ENCODE measurements around the gene KLF9. TPM values are rescaled to one million over a fixed set of nuclear protein-coding genes. Genes with fewer than 3 reads are reported as not detected.

The KLF9 gene
- total and polyA plus RNA-seq, 2 donors (not counting 1 experiment from before 2014, with no cell fraction given), result 12.1 to 36.4 TPM

DNA sequence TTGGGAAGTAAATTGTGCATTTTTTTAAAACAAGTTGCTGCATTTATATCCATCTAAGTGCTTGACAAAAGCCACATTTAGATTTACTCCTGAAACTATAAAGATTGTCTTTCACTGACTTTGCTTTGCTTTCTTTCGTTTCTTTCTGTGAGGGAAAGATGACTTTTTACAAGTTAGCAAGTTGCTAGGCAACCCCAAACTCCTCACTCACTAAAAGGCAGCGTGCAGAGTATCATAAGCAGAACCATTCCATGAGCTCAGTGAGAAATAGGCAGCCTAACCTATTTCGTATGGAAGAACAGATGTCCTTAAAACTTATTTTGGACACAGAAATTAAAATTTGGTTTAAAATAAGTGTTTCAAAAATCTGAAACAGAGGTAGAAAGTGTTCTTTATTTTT is 29.0 kb downstream of the KLF9 start:
- Histone ChIP-seq H3K36me3 (replicated peaks in 1 of 2; ENCODE audit: control extremely low read depth in 1 of 2, control insufficient read depth in 1 of 2, extremely low read depth in 1 of 2, insufficient read depth in 2 of 2, low read length in 1 of 2) (peaks cover 0 to 20% of the 10 kb centered on the region in 2 experiments), H3K4me2 (replicated peaks; ENCODE audit: low read depth, low read length, poor library complexity, severe bottlenecking) (no peak overlapping the region), H3K27me3 (replicated peaks in 1 of 4; ENCODE audit: control extremely low read depth in 1 of 4, control insufficient read depth in 3 of 4, insufficient read depth in 4 of 4, low read length in 3 of 4) (no peaks in the 10 kb centered on the region), H3K79me2 (ENCODE audit: control insufficient read depth, insufficient read depth, low read length) (peaks cover 30% of the 10 kb centered on the region), H4K20me1 (ENCODE audit: control insufficient read depth, insufficient read depth, low read length, poor library complexity, severe bottlenecking) (peaks cover 28% of the 10 kb centered on the region), H3K27ac (ENCODE audit: low read length in 2 of 2) (no peak overlapping the region), H3K4me3 (ENCODE audit: control extremely low read depth in 1 of 5, extremely low read depth in 1 of 5, insufficient read depth in 1 of 5, low read depth in 2 of 5, low read length in 4 of 5) (no peak overlapping the region), H2AFZ (ENCODE audit: insufficient read depth, low read depth, low read length, poor library complexity, severe bottlenecking) (no peak overlapping the region), H3K9me3 (ENCODE audit: control extremely low read depth in 1 of 3, control insufficient read depth in 2 of 3, insufficient read depth in 1 of 3, low read length in 2 of 3) (no peaks in the 10 kb centered on the region), H3K9ac (ENCODE audit: low read length) (no peak overlapping the region), H3K4me1 (ENCODE audit: control insufficient read depth in 2 of 2, insufficient read depth in 2 of 2, low read length in 2 of 2) (no peaks in the 10 kb centered on the region)
- no peak overlapping the region for H3K27ac Mint-ChIP-seq
- intact Hi-C loops (cut with micrococcal nuclease), result no loop called here
- no peaks in the 10 kb centered on the region for H3K9me3 Mint-ChIP-seq (ENCODE audit: insufficient read depth)
- DNase-seq (no peak), ATAC-seq (ENCODE audit: low read depth) (no peak)
- TF ChIP-seq, protein P1, sequence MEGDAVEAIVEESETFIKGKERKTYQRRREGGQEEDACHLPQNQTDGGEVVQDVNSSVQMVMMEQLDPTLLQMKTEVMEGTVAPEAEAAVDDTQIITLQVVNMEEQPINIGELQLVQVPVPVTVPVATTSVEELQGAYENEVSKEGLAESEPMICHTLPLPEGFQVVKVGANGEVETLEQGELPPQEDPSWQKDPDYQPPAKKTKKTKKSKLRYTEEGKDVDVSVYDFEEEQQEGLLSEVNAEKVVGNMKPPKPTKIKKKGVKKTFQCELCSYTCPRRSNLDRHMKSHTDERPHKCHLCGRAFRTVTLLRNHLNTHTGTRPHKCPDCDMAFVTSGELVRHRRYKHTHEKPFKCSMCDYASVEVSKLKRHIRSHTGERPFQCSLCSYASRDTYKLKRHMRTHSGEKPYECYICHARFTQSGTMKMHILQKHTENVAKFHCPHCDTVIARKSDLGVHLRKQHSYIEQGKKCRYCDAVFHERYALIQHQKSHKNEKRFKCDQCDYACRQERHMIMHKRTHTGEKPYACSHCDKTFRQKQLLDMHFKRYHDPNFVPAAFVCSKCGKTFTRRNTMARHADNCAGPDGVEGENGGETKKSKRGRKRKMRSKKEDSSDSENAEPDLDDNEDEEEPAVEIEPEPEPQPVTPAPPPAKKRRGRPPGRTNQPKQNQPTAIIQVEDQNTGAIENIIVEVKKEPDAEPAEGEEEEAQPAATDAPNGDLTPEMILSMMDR (IDR thresholded peaks at IDR 0.05), result no peak
- no peak for TF ChIP-seq EZH2 (IDR thresholded peaks at IDR 0.05; ENCODE audit: borderline replicate concordance, insufficient read depth, low read depth, low read length, poor library complexity, severe bottlenecking)
- H3K27me3 Mint-ChIP-seq, result no peaks in the 10 kb centered on the region
- WGBS (ENCODE audit: insufficient coverage), result 100% methylated on average over 1 of the region's 3 CpGs
- H3K4me3 Mint-ChIP-seq, result no peak overlapping the region
- ChIA-PET CTCF (no interaction called here), POLR2A (no interaction called here)
- peaks cover 14% of the 10 kb centered on the region for H3K4me1 Mint-ChIP-seq

DNA sequence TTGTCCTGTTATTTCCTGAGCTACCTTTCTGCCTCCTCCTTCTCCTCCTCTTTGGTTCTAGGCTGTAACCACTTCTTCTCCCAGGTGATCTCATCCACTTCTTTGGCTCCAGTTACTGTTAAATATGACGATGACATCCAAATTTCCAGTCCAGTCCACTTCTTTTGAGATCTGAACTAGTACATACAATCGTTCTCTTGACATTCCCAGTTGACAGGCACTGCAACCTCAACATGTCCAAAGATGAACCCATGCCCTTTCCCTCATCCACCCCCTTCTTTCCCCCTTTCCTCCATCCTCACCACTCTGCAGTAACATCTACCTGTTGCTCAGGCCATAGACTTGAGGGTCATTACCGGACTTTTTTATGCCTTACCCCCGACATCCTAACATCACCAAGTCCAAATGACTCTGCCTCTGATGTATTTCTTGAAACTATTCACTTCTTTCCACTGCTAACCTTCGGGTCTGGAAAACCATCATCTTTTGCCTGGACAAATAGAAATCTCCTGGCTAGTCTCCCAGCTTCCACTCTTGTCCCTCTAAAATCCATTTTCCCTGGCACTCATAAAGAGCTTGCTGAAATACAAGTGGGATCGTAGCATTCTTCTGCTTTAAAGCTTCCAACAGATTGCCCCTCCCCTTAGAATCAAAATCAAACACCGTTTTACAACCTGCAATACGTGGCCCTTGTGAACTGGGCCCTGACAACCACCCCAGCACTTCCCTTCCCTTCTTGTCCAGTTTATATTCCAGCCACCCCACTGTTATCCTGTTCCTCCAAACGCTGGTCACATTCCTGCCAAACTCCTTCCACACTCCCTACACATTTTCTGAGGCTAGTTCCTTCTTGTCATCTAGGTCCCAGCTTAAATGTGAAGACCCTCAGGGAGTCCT is 31.5 kb downstream of the KLF9 start:
- TF ChIP-seq, protein P1 (IDR thresholded peaks at IDR 0.05), result no peak
- TF ChIP-seq EZH2 (IDR thresholded peaks at IDR 0.05; ENCODE audit: borderline replicate concordance, insufficient read depth, low read depth, low read length, poor library complexity, severe bottlenecking), result no peak
- Mint-ChIP-seq H3K9me3 (ENCODE audit: insufficient read depth) (no peaks in the 10 kb centered on the region), H3K4me1 (no peaks in the 10 kb centered on the region), H3K27ac (no peak overlapping the region), H3K4me3 (no peak overlapping the region), H3K27me3 (no peaks in the 10 kb centered on the region)
- Histone ChIP-seq H4K20me1 (ENCODE audit: control insufficient read depth, insufficient read depth, low read length, poor library complexity, severe bottlenecking) (peaks cover 6% of the 10 kb centered on the region), H3K27ac (ENCODE audit: low read length in 2 of 2) (no peak overlapping the region), H3K79me2 (ENCODE audit: control insufficient read depth, insufficient read depth, low read length) (peaks cover 6% of the 10 kb centered on the region), H2AFZ (ENCODE audit: insufficient read depth, low read depth, low read length, poor library complexity, severe bottlenecking) (no peak overlapping the region), H3K4me3 (ENCODE audit: control extremely low read depth in 1 of 5, extremely low read depth in 1 of 5, insufficient read depth in 1 of 5, low read depth in 2 of 5, low read length in 4 of 5) (no peak overlapping the region), H3K27me3 (replicated peaks in 1 of 4; ENCODE audit: control extremely low read depth in 1 of 4, control insufficient read depth in 3 of 4, insufficient read depth in 4 of 4, low read length in 3 of 4) (no peaks in the 10 kb centered on the region), H3K9ac (ENCODE audit: low read length) (no peak overlapping the region), H3K4me1 (ENCODE audit: control insufficient read depth in 2 of 2, insufficient read depth in 2 of 2, low read length in 2 of 2) (no peaks in the 10 kb centered on the region), H3K36me3 (replicated peaks in 1 of 2; ENCODE audit: control extremely low read depth in 1 of 2, control insufficient read depth in 1 of 2, extremely low read depth in 1 of 2, insufficient read depth in 2 of 2, low read length in 1 of 2) (peaks cover 0 to 20% of the 10 kb centered on the region in 2 experiments), H3K4me2 (replicated peaks; ENCODE audit: low read depth, low read length, poor library complexity, severe bottlenecking) (no peak overlapping the region), H3K9me3 (ENCODE audit: control extremely low read depth in 1 of 3, control insufficient read depth in 2 of 3, insufficient read depth in 1 of 3, low read length in 2 of 3) (no peaks in the 10 kb centered on the region)
- intact Hi-C loops (cut with micrococcal nuclease), result no loop called here
- CTCF ChIA-PET, result no interaction called here
- WGBS (ENCODE audit: insufficient coverage), result 92% methylated on average over 9 of the region's 9 CpGs
- POLR2A ChIA-PET, result no interaction called here
- DNase-seq (no peak), ATAC-seq (ENCODE audit: low read depth) (no peak)

Data from B cell (primary cell).